HG03521 (cell line): ENCODE measurements around the gene RASSF4.

ENCODE experiments used
- ATAC-seq: cut with Tn5 transposase; IDR thresholded peaks from one replicate; pipeline ENCODE4 v1.9.1; 2021; ENCODE audit warnings: mild to moderate bottlenecking, moderate library complexity; ENCODE audit not compliant: unreplicated experiment

RASSF4 gene

GRCh38 chr10:44959247-44960087 is at the start of gene RASSF4:
RASSF4 (plus strand) TSS chr10:44959802; CDS start chr10:44970203, 10,401 bp downstream.
- ATAC-seq, result peak; percentile 99

- no peak for ATAC-seq
These were observed 49.7 kb upstream of the RASSF4 start for GRCh38 chr10:44909910-44910309.

GRCh38 chr10:44910602-44911001 is 49.0 kb upstream of the RASSF4 start:
- no peak for ATAC-seq

- ATAC-seq, result no peak
These were observed 48.5 kb upstream of the RASSF4 start, which contains the start of gene TMEM72 for GRCh38 chr10:44911081-44911540. TMEM72 (plus strand) TSS chr10:44911337; CDS start chr10:44911513, 176 bp downstream.

- no peak for ATAC-seq
These were observed 47.7 kb upstream of the RASSF4 start for GRCh38 chr10:44911951-44912350.

- ATAC-seq, result no peak
These were observed 46.1 kb upstream of the RASSF4 start for GRCh38 chr10:44913350-44914081.

- ATAC-seq, result no peak
These were observed 44.7 kb upstream of the RASSF4 start for GRCh38 chr10:44914891-44915290.

GRCh38 chr10:44916429-44916828 is 43.2 kb upstream of the RASSF4 start:
- no peak for ATAC-seq

GRCh38 chr10:44917848-44918247 is 41.8 kb upstream of the RASSF4 start:
- no peak for ATAC-seq

GRCh38 chr10:44920252-44920651 is 39.4 kb upstream of the RASSF4 start:
- no peak for ATAC-seq

- no peak for ATAC-seq
These were observed 38.5 kb upstream of the RASSF4 start for GRCh38 chr10:44921061-44921460.

- ATAC-seq, result no peak
These were observed 38.1 kb upstream of the RASSF4 start for GRCh38 chr10:44921506-44921905.

GRCh38 chr10:44922021-44922420 is 37.6 kb upstream of the RASSF4 start:
- no peak for ATAC-seq

GRCh38 chr10:44922796-44923545 is 36.6 kb upstream of the RASSF4 start:
- no peak for ATAC-seq

GRCh38 chr10:44923611-44924010 is 36.0 kb upstream of the RASSF4 start:
- ATAC-seq, result no peak

GRCh38 chr10:44924261-44925040 is 35.2 kb upstream of the RASSF4 start:
- ATAC-seq, result no peak

- no peak for ATAC-seq
These were observed 34.4 kb upstream of the RASSF4 start for GRCh38 chr10:44925224-44925623.

- ATAC-seq, result no peak
These were observed 33.5 kb upstream of the RASSF4 start for GRCh38 chr10:44925811-44926750.

- ATAC-seq, result no peak
These were observed 32.8 kb upstream of the RASSF4 start for GRCh38 chr10:44926751-44927351.
